KOPT-K1 (cell line): ENCODE data around the gene CD300E.

Experiments
- H3K27ac ChIP-seq: fragments of 200-600 bp; sonication (generic); 2 replicates; pipeline ENCODE4 v1.5.1; 2016; ENCODE audit warnings: antibody characterized with exemption, mild to moderate bottlenecking, low read depth, low read length; ENCODE audit not compliant: poor library complexity, severe bottlenecking
- H3K36me3 ChIP-seq: fragments of 200-600 bp; sonication (generic); 2 replicates; pipeline ENCODE4 v1.5.1; 2017; ENCODE audit warnings: antibody characterized with exemption, mild to moderate bottlenecking, low read length, moderate library complexity; ENCODE audit not compliant: insufficient read depth
- H3K9me3 ChIP-seq: fragments of 200-600 bp; sonication (generic); 2 replicates; pipeline ENCODE4 v1.5.1; 2017; ENCODE audit warnings: antibody characterized with exemption, low read length, mild to moderate bottlenecking; ENCODE audit not compliant: insufficient read depth, poor library complexity, severe bottlenecking

The CD300E gene, protein sequence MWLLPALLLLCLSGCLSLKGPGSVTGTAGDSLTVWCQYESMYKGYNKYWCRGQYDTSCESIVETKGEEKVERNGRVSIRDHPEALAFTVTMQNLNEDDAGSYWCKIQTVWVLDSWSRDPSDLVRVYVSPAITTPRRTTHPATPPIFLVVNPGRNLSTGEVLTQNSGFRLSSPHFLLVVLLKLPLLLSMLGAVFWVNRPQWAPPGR

DNA sequence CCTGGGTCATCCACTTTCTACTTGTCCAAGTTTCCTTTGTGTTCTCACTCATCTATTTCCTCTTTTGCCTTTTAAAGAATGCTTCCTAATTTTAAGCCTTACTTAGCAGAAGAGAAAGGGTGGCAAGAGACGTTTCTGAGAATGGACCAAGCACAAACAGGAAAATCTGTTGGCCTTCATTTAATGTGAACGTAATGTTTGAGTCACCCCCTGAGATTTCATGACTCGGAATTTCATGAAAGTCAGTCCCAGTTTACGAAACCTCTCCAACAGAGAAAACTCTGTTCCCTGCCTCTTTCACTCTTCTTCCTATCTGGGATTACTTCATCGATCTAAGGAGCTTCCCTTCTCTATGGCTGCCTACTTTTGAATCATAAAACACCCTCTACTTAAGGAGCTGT lies at the start of gene CD300E:
Gene CD300E, minus strand, starts transcription at position 46 of the 401 bp plus-strand sequence. CDS start 117 bp downstream, outside the sequence.
- peaks cover 20% of the 10 kb centered on the region for H3K9me3 ChIP-seq
- no peak within 1 kb of the TSS for H3K27ac ChIP-seq
- H3K36me3 ChIP-seq: no peaks in the 10 kb centered on the region

DNA sequence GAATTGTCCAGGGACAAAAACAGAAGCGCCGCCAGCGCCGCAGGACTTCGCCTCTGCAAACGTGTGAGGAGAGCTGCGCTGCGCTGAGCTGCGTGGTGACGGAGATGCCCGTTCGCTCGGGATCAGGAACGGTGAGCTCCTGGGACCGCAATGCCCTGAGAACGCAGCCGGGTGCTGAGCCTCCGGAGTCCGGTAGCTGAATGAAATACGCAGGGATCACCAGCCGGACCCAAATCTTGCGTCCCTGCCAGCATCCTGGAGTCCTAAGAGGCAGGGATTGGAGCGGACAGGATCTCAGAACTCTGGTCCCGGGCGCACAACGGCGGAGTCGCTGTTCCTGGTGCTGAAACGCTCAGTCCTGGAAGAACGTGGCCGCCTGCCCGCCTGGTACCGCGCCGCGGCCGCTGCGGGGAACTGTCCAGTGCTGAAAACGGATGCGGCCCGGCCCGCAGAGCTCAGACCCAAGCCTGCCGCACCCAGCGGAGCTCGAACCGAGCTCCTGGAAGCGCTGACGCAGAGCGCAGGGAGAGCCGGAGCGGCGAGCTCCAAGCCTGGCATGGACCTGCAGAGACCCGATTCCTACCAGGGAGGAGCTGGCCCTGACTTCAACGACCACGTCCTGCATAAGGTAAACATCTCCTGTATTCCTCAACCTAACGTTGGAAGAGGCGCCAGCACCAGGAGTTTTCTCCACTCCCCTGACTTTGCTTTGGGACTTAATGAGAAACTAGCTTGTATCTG lies 47.7 kb upstream of the CD300E start:
- H3K36me3 ChIP-seq: no peaks in the 10 kb centered on the region
- H3K9me3 ChIP-seq: peaks cover 3% of the 10 kb centered on the region
- no peak overlapping the region for H3K27ac ChIP-seq

DNA sequence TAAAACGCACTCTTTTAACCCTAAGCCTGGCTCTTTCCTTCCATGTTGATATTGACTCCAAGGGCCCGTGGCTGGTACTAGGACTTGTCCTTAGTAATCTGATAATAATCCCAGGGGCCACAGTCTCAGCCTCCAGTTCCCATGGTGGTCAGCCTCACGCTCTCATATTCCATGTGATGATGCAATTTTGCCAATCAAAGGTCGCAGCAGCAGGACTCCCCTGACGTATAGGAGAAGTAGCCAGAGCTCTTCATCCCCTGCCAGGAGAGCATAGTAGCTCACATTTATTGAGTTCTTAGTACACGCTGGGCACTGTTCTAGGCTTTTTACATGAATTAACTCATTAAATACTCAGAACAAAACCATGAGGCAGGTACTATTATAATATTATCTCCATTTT lies 46.8 kb upstream of the CD300E start:
- no peak overlapping the region for H3K27ac ChIP-seq
- peaks cover 3% of the 10 kb centered on the region for H3K9me3 ChIP-seq
- H3K36me3 ChIP-seq: no peaks in the 10 kb centered on the region

DNA sequence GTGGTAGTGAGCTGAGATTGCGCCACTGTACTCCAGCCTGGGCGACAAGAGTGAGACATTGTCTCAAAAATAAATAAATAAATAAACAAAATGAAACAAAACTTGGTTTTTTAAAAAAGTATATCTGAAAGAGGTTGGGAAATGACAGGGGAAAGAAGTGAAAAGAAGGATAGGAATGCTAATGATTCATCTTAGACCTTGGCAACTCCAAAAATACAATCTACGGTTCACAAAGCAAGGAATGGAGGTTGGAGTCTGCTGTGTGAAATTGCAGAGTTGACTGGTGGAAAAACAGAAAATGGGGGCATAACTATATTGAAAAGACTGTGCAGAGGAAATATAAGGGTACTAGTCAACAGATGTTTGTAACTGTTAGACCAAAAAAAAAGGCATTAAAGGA lies 40.0 kb upstream of the CD300E start:
- Histone ChIP-seq H3K9me3 (peaks cover 13% of the 10 kb centered on the region), H3K36me3 (no peaks in the 10 kb centered on the region), H3K27ac (no peak overlapping the region)

DNA sequence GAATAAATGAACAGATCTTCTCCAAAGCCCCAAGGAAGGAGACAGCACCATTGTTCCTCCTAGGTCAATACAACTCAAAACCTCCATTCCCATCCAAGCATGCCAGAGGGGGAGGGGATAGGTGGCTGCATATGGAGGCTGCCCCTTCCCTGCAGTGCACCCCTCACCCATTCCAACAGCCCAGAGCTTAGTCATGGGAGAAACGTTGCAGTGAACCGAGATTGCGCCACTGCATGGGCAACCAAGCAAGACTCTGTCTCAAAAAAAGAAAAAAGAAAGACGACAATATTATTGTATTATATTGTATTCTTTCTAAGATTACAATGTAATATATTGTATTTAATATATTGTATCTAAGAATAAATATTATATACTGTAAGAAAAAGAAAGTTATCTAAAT lies 36.4 kb upstream of the CD300E start:
- Histone ChIP-seq H3K36me3 (no peaks in the 10 kb centered on the region), H3K9me3 (peaks cover 10% of the 10 kb centered on the region), H3K27ac (no peak overlapping the region)

DNA sequence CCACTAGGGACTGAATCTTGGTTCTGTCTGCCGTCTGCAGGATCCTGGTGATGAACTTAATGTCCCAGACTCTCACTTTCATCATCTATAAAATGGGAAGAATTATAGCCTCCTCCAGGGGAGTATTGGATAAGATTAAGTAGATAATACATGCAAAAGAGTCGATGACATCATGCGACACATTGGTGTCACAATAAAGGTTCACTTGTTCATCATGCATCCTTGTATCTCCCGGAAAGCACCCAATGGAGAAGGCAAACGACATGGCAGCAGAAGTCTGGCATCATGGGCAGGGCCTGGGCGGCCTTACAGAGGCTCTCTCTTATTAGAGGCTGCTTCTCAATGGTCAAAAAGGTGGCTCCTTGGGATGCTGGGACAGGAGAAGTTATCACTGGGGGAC lies 35.1 kb upstream of the CD300E start:
- Histone ChIP-seq H3K27ac (no peak overlapping the region), H3K36me3 (no peaks in the 10 kb centered on the region), H3K9me3 (peaks cover 10% of the 10 kb centered on the region)

DNA sequence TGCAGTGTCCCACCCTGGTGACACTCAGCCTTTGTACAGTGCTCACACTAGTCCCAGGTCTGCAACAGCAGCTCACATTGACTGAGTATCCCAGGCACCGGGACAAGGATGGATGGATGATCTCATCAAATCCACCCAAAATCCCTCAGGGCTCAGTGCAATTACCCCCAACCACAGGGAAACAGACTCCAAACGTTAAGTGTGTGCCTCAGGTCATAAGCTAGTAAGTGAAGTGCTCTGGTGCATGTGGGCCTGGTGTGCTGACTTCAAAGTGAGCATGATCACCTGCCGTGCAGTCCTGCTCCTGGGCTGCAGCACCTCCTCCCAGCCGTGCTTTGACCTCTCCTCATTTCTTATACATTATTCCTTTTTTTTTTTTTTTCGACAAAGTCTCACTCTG lies 31.2 kb upstream of the CD300E start:
- no peak overlapping the region for H3K27ac ChIP-seq
- no peaks in the 10 kb centered on the region for H3K36me3 ChIP-seq
- no peaks in the 10 kb centered on the region for H3K9me3 ChIP-seq

DNA sequence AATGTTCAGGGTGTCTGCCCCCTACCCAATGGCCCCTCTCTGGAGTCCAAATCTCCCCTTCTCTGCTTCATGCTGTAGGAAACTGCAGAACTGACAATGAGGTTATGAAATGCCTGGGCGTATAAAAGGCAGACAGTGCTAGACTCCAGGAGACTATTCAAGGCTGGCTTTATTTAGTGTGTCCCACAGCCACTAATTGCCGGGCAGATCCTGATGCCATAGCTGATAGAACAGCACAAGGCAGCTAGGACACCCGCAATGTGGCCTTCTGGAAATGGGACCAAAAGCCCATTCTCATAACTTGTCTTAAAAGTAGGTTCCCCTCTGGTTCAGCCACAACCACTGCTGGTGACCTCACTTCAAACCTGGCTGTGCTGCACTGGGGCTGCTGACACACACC lies 28.5 kb upstream of the CD300E start:
- H3K36me3 ChIP-seq: no peaks in the 10 kb centered on the region
- no peak overlapping the region for H3K27ac ChIP-seq
- no peaks in the 10 kb centered on the region for H3K9me3 ChIP-seq

DNA sequence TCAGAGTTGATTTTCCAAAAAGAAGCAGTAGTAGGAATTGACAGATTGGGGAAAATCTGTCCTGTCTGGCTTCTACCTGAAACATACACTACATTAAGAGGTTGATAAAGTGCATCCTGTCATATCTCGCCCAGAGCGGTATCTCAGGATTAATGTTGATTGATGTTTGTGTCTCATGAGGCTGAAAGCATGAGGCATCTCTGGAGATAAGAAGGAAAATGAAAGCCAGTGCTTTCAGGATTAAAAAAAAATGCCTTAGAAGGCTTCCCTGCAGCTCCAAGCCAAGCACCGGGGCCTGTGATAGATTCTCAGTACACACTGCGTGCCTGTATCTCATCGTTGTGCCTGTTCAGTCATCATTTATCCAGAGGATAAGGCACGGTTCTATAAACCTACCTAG lies 26.4 kb upstream of the CD300E start:
- H3K36me3 ChIP-seq: no peaks in the 10 kb centered on the region
- no peaks in the 10 kb centered on the region for H3K9me3 ChIP-seq
- H3K27ac ChIP-seq: no peak overlapping the region

DNA sequence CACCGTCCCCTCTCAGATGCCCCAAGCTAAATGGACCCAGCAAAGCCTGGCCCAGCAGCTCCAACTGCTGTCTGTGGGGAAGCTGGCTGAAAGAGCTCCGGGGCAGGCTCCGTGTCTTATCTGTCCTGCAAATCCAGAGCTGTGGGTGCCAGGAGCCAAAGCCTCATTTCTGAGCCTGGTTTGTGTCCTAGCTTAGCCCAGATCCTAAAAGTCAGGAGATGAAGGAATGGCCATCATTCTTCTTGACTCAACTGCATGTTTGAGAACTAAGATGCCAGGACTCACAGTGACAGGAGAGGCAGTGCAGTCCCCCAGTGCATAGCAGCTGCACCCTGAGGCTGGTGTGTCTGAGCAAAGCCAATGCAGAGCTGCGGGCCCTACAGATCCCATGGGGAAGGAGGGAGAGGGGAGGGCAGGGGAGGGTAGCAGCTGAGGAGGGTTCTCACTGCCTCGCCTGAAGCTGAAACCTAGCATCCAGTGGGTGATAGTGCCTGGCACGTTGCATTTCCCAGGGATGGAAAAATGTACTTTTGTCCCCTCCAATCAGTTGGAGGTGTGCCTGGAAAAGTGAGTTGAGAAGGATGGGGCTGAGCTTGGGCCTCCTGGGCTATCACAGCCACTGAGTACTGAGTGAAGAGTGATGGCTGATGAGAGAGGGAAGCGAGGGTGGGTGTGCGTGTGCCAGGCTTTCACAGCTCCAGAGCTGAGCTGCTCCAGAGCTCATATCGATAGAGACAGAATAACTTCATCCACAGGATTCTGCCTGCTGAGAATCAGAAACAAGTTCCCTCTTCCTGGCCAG lies 24.5 kb upstream of the CD300E start:
- Histone ChIP-seq H3K36me3 (no peaks in the 10 kb centered on the region), H3K9me3 (no peaks in the 10 kb centered on the region), H3K27ac (no peak overlapping the region)

DNA sequence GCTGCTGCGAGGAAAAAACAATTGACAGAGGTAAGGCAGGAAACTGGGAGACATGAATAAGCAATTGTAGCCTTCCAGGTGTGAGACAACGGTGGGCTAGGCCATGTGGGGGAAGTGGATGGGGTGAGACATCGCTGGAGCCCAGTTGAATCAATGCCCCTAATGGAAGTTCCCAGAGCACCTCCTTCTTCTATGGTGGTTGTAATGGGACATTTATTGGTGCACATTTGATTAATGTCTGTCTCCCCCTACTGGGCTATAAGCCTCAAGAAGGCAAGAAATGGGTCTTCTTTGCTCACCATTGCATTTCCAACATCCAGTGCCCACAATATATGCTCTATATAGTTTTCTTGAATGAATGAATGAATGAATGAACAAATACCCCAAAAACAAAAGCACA lies 22.7 kb upstream of the CD300E start:
- no peaks in the 10 kb centered on the region for H3K9me3 ChIP-seq
- no peaks in the 10 kb centered on the region for H3K36me3 ChIP-seq
- no peak overlapping the region for H3K27ac ChIP-seq

DNA sequence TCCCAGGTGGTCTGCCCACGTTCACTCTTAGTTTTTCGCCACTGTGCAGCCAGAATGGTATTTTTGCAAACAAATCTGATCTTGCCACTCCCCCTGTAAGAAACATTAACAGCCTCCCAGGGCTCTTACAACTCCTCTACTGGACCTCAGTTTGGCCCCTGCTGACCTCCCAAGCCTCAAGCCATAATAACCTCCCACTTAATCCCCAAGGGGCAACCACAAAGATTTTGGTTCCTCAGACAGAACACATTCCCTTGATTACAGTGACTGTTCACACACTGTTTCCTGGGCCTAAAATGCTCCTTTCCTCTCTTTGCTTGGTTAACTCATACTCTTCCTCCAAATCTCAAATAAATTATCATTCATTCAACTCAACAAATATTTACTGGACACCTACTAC lies 21.5 kb upstream of the CD300E start:
- Histone ChIP-seq H3K36me3 (no peaks in the 10 kb centered on the region), H3K27ac (no peak overlapping the region), H3K9me3 (no peaks in the 10 kb centered on the region)

DNA sequence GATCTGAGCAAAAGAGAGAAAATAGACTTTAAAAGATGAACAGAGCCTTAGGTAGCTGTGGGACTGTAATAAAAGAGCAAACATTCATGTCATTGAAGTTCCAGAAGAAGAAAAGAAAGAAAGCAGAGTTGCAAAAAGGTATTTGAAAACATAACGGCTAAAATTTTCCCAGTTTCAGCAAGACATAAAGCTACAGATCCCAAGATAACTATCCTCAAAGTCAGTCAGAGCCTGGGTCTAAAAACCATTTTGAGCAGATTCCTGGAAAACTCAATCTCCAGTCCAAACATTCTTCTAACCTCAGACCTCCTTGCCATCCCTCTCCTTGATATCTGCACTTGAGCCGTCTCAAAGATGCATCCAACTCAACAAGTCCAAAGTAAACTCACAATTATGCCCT lies 20.9 kb upstream of the CD300E start:
- no peaks in the 10 kb centered on the region for H3K9me3 ChIP-seq
- H3K27ac ChIP-seq: no peak overlapping the region
- H3K36me3 ChIP-seq: no peaks in the 10 kb centered on the region

DNA sequence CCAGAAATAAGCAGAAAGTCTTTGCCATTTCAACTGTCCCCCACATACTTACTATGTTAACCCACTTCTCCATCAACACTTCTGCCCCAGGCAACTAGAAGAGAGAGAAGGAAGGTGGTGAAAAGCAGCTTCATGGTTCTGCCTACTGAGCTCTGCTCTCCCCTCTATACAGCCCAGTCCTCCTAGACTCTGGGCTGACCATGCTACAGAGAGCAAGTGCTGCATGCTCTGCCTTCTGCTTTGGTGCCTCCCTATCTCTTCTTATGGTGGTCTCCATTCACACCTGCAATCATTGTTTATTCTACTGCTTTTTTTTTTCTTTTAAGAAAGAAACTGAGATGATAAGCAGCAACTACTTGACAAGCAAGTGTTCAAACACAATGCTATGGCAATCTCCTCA lies 20.3 kb upstream of the CD300E start:
- H3K9me3 ChIP-seq: no peaks in the 10 kb centered on the region
- H3K36me3 ChIP-seq: no peaks in the 10 kb centered on the region
- H3K27ac ChIP-seq: no peak overlapping the region

DNA sequence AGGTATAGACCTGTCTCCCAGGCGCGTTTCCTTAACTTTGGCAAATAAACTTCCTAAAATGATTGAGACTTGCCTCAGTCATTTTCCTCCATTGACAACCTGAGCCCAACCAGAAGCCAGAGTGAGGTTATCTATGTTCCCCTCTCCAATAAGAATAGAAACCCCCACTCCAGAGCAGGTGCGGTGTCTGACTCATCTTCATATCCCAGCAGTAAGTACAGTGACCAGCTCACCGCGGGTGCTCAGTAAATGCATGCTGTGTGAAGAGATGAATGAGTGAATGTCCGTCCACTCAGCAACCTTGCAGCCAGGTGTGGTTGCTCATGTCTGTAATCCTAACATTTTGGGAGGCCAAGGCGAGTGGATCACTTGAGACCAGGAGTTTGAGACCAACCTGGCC lies 19.5 kb upstream of the CD300E start:
- no peaks in the 10 kb centered on the region for H3K36me3 ChIP-seq

More for the DNA sequence above, 19.5 kb upstream of the CD300E start:
- no peak overlapping the region for H3K27ac ChIP-seq
- no peaks in the 10 kb centered on the region for H3K9me3 ChIP-seq
